Stimulated activated CD4-positive, alpha-beta T cell treated with anti-CD3 and anti-CD28 coated beads, Interleukin-1b, Interleukin-23, amount 100 ng/mL, for 48 hours (primary cell): ENCODE data around the gene TM4SF18.

ENCODE experiments used
- DNase-seq: peaks from one replicate; pipeline ENCODE4 v3.0.0-alpha.2; 2020

Gene TM4SF18

GRCh38 chr3:149325581-149325980 is 7.9 kb downstream of the TM4SF18 start:
- DNase-seq: no peak

GRCh38 chr3:149324332-149324731 is 9.1 kb downstream of the TM4SF18 start:
- DNase-seq: no peak

- no peak for DNase-seq
Observed at GRCh38 chr3:149321640-149322039, 11.8 kb downstream of the TM4SF18 start.

- DNase-seq: no peak
Observed at GRCh38 chr3:149321136-149321535, 12.3 kb downstream of the TM4SF18 start.

DNA sequence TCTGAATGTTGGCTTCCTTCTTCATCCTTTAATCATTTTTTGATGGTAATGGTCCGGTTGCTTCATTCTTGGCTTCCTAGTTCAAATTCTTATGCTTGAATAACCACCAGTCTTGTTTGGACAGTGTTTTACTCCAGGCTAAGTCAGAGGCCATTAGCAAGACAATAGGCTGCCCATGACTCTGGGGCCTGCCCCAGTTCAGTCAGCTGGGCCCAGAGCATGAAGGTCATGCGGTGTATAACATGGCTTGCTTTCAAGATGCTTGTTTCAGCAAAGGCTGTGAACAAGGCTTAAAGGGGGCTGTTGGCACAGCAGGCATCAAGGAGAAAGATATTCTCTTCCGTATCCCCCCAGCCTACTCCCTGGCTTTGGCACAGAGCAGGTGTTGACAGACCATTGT is 13.7 kb downstream of the TM4SF18 start:
- DNase-seq: no peak

GRCh38 chr3:149317072-149317471 is 16.4 kb downstream of the TM4SF18 start:
- DNase-seq: no peak

DNA sequence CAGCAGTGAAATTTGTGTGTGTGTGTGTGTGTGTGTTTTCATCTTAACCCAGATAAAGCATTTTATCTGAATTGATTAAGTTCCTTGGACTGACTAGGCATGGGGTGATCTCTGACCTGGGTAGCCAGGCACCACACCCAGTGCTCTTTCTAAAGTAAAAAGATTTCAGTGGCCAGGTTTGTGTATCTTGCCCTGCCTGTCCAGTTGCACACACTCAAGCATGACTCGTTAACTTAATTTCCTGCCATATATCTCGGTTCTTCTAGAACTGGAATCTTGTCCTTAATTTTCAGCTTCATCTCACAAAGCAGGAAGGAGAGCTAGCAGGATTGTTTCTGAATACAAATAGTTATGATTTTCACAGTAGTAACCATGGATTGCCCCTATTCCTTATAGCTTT is 17.0 kb downstream of the TM4SF18 start:
- DNase-seq: no peak

DNA sequence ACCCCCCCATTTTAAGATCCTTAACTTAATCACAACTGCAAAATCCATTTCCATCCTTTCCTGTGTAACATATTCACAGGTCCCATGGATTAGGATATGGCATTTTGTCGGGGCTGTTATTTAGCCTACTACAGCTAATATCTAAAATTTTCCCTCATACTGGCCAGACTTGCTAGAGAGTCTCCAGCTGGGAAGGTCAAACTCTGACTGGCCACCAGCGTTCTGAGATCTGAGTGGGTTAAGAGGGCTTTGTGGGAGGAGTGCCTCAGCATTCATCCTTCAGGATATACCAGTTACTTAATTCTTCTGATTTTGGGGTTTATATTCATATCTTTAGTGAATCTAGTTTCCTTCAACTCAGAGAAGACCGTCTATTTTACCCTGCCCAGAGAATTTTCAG is 17.7 kb downstream of the TM4SF18 start:
- no peak for DNase-seq

DNA sequence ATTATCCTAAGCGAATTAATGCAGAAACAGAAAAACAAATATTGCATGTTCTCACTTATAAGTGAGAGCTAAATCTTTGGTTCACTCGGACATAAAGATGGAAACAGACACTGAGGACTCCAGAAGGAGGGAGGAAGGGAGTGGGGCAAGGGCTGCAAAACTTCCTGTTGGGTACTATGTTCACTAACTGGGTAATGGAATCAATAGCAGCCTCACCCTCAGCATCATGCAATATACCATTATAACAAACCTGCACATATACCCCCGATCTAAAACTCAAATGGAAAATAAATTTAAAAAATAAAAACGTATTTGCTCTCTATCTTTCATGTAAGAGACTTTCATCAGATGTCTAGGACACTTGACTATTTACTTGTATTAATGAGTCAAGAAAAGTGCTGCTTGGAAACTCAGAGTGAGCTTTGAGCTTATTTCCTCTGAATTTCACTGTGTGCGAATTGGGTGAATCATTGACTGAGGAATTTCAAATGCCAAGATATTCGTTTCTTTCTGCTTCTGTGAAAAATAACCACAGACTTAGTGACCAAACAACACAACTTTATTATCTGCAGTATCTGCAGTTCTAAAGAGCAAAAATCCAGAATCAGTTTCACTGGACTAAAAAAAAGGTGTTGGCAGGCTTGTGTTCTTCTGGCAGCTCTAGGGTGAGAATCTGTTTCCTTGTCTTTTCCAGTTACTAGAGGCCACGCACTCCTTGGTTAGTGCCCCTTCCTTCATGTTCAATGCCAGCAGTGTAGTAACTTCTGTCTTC is 18.4 kb downstream of the TM4SF18 start:
- DNase-seq: no peak

GRCh38 chr3:149313542-149313941 is 19.9 kb downstream of the TM4SF18 start:
- DNase-seq: no peak

GRCh38 chr3:149310796-149311534 is 22.5 kb downstream of the TM4SF18 start:
- no peak for DNase-seq

DNA sequence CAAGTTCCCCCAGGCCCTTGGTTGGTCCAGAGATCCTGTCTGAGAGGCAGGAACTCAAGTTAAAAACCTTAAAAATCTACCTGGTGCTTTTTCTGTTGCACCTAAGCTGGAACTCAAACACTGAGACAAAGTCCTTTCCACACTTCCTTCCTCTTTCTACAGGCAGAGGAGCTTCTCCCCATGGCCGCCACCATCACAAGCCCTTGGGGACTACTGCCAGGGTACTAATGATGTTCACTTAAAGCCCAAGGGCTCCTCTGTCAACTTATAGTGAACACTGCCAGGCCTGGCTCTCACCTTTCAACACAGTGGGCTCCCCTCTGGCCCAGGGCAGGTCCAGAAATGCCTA is 26.0 kb downstream of the TM4SF18 start:
- DNase-seq: no peak

- DNase-seq: no peak
Observed at GRCh38 chr3:149306751-149307434, 26.5 kb downstream of the TM4SF18 start.

GRCh38 chr3:149305376-149305775 is 28.1 kb downstream of the TM4SF18 start:
- DNase-seq: no peak

- no peak for DNase-seq
Observed at GRCh38 chr3:149299938-149300801, 33.3 kb downstream of the TM4SF18 start.

DNA sequence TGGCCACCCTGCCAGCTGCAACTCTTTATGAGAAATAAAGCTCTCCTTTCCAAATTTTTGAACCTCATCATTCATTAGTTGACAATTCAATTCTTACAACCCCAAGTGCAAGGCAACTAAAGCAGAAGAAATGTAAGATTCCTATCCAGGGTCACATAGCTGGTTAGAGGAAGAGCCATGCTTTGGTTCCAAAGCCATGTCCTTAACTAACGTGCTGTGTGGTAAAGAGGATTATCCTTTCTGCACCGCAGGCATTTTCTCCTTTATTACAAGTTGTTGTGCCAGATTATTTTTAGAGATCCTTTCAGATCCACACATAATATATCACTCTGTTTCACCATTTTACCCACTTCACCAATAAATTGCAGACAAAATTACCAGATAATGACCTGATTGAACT is 36.5 kb downstream of the TM4SF18 start:
- no peak for DNase-seq

DNA sequence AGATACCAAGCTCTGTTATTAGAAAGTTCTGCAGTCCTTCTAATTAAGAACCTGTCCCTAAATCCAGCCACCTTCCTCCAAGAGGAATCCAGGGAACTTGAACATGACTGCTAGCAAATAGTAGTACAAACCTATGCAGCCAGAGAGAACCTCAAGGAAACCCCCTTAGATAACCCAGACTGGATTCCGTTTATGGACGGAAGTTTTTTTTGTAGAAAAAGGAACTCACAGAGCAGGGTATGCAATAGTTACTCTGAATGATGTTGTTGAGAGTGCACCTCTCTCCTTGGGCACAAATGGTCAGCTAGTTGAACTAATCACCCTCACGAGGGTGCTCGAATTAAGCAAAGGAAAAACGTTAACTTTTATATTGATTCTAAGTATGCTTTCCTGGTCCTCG is 40.8 kb downstream of the TM4SF18 start:
- no peak for DNase-seq

DNA sequence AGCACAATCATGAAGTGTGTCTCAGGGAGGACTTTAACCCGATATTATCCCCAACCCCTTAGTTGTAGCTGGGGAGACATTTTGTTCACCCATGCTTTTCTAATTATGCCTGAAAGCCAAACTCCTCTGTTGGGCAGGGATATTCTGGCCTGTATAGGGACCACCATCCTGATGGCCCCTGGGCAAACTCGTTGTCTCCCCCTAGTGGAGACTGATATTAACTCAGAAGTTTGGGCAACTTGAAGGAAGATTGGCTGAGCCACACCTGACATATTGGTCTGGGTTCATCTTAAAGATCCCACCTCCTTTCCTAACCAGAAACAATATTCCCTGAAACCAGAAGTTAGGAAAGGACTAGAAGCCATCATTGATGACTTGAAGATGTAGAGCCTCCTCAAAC is 42.3 kb downstream of the TM4SF18 start:
- DNase-seq: no peak

GRCh38 chr3:149288655-149289054 is 44.8 kb downstream of the TM4SF18 start:
- no peak for DNase-seq

DNA sequence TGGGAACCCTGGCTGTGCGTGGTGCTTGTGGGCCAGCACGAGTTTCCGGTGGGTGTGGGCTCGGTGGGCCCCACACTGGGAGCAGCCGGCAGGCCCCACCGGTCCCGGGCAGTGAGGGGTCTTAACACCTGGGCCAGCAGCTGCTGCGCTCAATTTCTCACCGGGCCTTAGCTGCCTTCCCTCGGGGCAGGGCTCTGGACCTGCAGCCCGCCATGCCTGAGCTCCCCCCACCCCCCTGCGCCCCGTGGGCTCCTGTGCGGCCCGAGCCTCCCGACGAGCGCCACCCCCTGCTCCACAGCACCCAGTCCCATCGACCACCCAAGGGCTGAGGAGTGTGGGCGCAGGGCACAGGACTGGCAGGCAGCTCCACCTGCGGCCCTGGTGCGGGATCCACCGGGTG is 49.4 kb downstream of the TM4SF18 start:
- DNase-seq: no peak

DNA sequence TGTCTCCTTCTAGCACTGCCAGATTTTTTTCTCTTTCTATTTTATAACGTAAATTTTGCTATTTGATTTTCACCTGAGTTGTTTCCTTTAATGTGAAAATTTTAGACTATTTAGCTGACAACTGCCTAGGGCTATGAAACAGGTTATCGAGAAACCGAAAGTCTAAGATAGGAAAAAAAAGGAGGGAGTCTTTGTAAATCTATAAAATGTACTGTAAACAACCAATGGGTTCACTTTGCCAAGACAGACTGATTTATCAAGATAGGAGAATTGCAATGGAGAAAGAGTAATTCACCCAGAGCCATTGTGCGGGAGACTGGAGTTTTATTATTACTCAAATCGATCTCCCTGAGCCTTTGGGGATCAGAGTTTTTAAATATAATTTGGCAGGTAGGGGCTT is 50.0 kb downstream of the TM4SF18 start:
- no peak for DNase-seq

DNA sequence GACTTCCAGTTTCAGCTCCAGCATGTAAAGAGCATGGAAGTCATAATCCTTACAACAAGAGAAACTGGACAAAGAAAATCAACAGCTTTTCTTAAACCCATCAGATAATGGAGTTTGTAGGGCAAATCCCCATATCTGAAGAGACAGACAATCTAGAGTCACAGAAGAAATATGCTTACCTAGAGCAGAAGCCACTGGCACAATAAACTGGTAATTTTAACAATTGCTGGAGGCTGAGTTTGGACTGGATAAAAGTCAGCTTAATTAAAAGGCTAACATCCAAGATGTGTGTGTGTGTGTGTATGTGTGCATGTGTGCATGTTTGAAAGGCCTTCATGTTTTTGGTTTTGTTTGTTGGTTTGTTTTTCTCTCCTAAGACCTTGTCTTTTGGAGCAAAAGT is 50.6 kb downstream of the TM4SF18 start:
- DNase-seq: no peak

- no peak for DNase-seq
Observed at GRCh38 chr3:149282322-149282721, 51.1 kb downstream of the TM4SF18 start.
